Superior temporal gyrus (tissue), 1 donor: ENCODE measurements around the gene NUP62.

Source experiments
- DNase-seq: peaks from one replicate; pipeline ENCODE4 v3.0.0-alpha.2; 2016; ENCODE audit errors: extremely low spot score

NUP62 gene

DNA sequence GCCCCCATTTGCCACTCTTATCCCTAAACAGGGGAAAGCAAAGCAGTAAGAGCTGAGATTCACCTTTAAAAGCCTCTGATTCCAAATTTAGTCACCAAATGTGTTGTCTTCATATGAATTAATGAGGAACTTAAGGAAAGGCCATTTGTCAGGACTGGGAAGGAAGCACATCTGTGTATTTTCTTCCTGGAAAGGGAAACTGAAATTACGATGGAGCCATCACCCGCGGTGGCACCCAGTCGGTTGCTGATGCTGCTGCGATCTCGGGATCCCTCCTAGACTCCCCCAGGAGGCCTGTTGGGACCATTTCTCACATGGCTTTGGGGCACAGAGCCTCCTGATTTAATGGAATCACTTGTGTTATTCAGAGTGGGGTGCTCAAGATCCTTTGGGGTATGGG, 25.2 kb downstream of the NUP62 start:
- no peak for DNase-seq

DNA sequence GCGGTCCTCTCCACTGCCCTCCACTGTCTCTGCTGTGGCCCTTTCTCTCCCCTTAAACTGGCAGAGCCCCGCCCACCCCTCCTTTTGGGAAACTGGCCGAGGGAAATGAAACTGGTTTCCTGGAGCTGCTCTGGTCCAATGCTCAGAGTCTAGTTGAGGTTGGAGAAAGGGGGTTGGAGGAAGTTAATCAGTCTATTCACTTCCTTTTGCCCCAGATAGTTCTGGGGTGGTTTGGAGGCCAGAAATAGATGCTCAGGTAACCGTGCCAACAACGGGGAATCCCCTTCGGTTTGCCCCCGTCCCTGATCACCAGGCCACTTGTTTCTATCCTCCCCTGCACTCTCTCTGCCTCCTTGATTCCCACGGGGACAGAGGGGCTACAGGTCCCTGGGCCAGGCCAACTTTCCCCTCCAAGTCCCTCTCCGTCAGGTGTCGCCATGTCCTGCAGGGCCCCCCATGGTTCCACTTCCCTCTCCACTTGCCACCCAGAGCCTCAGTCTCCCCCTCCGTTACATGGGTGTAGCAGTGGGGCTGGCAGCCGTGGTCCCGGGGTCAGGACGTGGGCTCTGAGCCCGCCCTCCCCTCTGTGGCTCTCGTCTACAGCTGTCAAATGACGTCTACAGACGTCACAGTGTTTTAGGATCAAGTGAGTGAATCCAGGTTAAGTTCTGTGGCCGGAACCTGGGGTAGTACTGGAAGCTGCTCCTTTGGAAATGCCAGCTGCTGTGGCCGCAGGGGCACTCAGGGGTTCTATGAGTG, 32.3 kb downstream of the NUP62 start, which contains the start of gene IL4I1:
IL4I1 (minus strand) TSS at position 25 of the 759 bp plus-strand sequence. CDS start 727 bp downstream, outside the sequence.
- DNase-seq = no peak

DNA sequence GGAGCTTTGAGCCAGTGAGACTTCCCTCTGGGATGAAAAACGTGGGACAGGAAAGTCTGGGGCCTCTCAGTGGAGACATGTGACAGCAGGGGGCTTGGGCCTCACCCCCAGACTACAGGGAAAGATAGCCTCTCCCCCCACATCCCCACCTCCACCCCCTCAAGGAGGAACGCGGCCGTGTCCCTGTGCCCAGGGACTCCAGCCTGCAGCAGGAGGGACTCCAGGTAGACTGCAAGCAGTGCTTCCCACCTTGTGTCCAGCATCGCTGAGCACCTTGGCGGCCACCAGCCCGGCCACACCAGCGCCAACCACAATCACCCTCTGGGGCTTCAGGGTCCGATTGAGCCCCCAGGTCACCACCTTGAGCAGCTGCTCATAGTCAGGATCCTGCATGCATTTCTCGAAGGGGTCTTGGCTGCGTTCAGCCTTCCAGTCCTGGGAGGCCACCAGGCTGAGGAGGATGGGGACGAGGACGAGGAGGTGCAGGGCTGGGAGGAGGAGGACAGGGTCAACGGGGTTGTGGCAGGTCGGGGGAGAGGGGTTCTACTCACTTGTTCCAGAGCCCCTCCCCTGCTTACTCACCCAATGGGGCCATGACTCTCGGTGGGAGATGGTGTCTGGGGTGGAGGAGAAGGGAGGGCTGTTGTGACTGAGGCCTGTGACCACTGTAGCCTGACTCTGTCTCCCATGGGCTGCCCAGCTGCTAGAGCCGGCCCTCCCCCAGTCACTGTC, 33.6 kb downstream of the NUP62 start:
- no peak for DNase-seq

DNA sequence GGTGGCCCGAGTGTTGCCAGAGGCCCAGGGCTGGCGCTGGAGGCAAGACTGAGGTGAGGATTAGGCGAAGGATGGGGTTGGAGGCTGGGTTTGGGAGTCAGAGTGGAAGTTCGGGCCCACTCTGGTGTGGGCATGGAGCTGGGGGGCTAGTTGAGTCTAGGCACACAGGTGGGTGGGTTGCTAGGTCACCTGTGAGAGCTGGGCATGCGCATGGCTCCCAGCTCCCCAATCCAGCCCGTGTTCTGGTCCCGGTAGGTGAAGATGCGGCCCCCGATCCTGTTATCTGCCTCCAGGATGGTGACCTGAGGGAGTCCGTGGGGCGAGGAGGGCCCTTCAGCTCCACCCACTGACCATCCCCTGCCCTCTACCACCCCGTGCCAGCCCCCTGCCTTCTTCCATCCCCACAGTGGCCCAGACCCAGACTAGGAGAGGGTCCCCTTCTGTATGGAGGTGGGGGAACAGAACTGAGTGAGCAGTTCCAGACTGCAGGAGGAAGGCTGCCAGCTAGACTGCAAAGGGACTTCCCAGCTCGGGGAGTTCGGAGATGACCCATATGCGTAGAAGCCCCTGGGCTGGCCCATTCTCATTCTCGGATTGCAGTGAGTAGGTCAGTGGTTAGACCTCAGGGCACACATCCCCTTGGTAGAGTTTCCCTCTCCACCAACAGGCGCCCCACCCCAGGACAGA, 34.3 kb downstream of the NUP62 start:
- no peak for DNase-seq

DNA sequence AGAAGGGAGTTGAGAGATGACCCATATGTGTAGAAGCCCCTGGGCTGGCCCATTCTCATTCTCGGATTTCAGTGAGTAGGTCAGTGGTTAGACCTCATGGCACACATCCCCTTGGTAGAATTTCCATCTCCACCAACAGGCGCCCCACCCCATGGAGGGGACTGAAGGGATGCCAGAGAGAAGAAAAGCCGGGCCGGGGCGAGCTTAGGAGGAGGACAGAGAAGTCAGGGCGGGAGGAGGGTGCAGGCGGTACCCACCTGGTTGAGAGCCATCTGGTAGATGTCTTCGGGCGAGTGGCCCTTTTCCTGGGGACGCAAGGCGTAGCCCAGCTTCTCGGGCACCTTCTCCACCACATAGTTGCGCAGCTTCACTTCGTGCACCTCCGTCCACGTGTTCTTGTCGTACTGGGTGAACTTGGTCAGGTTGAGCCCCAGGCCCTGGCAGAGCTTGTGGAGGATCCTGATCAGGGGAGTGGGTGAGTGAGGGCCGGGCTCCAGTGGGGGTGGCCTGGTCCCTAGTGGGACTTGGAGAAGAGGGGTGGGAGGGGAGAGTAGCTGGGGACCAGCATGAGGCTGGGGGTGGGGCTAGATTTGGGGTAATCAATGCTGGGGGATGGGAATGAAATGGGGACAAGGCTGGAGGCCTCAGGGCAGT, 35.2 kb downstream of the NUP62 start:
- no peak for DNase-seq

DNA sequence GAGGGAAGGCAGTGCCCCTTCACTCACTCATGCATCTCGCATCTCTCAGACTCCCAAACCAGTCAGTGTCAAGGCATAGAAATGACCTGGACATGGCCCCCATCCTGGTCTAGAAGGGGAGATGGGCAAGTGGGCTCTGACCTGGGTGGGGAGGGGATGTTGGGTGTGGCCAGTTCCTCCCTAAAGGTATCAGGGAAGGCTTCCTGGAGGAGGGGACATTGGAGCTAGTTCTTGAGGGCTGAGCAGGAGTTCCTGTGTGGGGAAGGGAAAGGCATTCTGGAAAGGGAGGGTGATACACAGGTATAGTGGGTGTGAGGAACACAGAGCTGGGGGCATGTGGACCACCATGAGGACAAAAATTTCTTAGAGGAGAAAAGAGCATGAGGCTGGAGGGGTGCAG, 36.6 kb downstream of the NUP62 start:
- no peak for DNase-seq

DNA sequence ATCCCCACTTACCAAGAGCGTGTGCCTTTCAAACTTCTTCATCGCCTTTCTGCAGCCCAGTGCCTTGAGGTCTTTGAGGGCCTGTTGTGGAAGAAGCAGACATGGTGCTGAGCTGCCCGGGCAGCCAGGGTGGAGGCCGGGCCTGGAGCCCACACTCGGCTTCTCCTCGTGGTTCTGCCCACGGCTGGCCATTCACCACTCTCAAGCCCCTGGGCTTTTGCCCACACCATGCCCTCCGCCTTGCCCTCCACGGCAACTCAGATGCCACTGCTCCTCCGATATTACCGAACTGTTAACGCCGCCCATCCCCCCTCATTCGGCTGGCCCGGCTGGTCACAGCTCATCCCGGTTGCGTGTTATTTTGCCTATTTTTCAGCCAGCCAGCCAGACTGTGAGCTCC, 37.9 kb downstream of the NUP62 start:
- no peak for DNase-seq

DNA sequence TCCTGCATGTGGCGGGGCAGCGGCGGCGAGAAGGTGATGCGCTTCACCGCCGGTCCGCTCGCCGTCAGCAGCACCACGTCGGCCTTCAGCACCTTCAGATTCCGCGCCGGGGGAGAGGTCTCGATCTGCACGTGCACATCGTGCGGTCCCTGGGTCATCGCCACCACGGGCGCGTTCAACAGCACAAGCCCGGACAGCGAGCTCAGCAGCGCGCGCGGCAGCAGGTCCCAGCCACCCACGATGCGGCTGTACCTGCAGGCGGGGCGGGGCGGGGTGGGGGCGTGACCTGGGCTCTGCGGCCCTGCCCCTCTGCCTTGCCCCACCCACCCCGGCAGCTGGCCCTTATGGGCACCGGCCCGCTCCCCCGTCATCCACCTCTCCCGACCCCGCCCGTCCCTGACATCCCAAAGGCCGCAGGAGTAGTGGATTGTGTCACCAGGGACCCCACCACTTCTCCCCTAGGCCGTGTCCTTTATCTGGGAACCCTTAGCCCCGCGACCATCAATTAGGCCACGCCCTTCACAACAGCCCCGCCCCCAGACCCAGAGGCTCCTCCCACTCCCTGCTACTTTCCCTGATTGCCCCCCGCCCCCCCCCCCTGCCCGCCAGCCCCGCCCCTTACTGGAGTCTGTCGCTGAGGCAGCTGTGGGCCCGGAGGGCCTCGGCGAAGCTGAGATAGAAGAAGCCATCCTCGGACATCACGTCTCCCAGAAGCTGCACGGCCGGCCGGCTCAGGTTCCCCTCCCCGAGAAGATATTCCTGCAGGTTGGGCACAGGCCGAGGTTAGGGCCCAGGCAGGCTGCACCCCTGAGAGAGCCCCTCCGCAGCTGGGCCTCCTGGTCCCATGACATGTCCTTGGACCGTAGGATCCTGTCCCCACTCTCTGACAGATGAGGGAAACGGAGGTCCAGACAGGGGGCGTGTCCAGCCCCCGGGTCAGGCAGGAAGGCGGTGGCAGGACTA, 38.7 kb downstream of the NUP62 start:
- DNase-seq = no peak

DNA sequence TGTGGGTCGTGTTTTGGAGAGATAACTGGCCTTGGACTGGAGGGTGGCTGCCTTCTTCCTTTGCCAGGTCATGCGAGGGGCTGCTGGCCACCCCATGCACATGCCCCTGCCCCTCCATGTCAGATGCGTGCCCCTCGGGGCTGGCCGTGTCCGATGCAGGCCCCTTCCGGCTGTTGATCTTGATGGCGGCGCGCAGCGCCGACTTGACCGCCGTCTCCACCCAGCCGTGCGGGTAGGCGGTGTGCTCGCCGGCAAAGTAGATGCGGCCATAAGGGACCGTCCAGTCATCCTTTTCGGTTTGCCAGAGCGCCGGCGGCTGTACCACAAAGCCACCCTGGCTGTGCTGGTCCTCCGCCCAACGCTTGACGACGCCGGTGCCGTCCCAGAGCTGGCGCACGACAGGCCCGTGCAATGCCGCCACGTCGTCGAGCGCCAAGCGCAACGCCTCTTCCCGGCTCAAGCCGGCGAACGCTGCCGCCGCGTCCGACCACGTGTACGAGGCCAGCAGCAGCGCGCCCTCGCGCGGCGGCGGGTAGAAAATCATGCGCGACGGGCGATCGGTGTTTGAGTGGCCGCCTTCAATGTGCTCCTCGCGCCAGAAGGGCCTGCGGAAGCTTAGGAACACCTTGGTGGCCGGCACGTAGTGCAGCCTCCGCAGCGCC, 39.5 kb downstream of the NUP62 start:
- peak; percentile 55 for DNase-seq

DNA sequence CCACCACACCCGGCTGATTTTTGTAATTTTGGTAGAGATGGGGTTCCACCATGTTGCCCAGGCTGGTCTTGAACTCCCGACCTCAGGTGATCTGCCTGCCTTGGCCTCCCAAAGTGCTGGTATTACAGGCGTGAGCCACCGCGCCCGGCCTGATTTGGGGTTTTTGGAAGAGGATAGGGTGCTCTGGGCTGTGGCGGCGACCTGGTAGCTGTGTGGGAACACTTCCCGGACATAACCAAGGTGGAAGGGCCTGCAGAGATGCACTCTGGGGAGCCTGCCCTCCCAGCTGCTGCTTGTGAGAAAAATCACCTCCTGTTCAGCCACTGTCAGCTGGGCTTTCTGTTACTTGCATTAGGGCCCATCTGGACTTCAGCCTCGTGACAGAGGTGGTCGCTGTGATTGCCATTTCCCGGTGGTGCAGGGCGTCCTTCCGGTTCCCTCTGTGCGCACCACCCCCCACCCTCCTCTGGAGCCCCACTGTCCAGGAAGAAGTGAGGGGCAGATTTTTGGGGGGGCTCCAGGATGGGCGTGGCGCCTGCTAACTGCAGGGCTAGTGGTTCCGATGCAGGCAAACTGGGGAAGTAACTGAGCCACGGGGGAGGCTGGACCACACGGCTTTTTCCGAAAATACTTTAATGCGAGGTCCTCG, 40.1 kb downstream of the NUP62 start:
- DNase-seq = no peak

DNA sequence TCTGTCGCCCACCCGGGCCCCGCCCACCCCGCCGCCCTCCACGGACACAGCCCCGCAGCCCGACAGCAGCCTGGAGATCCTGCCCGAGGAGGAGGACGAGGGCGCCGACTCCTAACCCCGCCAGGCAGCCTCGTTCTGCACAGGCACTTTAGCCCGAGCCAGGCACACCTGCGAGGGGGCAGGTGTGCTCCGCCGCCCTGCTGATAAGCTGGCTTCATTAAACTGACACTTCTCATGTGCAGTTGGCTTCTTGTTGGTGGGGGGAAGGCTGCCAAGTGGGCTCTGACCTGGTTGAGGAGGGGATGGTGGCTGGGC, 40.8 kb downstream of the NUP62 start:
- no peak for DNase-seq

DNA sequence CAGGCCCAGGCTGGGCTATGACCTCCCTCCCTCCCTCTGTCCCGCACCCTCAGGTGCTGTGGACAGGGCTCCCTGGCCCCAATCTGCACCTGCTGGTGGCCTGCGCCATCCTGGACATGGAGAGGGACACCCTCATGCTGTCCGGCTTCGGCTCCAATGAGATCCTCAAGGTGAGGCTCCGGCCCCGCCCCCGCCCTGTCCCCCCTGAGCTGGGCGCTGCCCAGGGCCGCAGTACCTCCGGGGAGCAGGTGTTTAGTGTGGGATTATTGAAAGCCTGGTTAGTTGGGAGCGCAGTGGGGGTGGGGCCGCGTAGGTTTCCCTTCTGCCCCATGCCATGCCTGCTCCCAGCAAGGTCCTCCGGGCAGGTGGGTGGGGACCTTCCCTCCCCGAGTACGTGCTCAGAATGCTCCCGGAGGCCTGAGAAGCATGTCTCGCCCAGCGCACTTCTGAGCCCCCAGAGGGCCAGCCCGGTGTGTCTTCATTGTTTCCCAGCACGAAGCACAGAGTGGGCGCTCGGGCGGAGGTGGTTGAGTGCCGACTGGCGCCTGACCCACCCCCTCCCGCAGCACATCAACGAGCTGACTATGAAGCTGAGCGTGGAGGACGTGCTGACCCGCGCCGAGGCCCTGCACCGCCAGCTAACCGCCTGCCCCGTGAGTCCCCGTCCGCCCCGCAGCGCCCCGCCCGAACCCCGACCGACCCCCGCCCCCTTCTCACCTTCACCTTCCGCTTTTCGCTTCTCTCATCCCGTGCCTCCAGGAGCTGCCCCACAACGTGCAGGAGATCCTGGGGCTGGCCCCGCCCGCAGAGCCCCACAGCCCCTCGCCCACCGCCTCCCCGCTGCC, 41.4 kb downstream of the NUP62 start:
- no peak for DNase-seq

DNA sequence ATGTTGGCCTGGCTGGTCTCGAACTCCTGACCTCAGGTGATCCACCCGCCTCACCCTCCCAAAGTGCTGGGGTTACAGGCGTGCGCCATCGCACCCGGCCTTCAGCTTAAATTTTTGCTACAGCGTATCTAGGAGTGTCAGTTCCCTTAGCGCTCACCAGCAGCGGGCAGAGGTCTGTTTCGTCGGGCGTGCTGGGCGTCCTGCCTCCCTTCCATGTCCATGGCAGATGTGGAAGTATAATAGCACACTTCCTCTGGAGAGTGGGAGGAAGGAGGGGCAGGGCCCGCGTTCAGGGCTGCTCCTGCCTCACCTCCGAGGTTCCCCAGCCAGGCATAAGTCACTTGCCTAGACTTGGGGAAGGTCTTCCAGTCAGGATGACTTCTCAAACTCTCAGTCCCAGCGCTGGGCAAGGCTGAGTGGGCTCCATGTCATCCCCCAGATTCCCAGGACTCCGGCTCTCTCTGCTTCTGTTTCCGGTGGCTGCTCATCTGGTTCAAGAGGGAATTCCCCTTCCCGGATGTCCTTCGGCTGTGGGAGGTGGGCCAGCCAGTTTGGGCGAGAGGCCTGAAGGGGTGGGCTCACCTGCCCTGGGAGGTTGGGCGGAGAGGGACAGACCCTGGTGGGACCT, 42.2 kb downstream of the NUP62 start:
- no peak for DNase-seq

DNA sequence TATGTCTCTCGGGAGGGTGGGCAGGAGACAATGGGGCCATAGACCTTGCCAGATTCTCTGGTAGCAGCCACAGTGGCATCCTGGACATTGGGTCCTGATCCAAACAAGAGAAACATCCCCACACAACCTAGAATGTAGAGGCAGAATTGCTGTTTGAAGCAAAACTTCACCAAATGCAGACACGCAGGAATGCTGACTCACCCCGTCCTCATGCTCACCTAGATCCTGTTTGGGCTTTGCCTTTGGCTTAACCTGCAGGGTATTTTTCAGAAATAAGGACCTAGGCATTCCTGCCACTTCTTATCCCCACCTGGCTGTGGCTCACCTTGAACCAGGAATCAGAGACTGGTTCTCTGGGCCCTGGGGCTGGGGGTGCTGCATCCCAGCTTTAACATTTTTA, 44.5 kb downstream of the NUP62 start:
- DNase-seq = no peak

DNA sequence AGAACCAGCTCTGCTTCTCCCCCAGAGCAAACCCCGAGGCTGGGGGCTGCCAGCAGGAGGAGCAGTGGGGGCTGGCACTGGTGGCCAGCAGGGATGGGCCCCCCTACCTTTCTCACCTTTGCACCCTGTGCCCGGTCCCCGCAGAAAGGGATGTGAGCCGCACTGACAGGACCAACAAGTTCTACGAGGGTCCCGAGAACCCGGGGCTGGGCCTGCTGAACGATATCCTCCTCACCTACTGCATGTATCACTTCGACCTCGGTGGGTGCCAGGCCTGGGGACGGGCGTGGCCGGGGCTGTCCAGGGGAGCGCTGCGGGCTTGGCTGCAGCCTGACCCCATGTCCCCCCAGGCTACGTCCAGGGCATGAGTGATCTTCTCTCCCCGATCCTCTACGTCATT, 45.2 kb downstream of the NUP62 start:
- no peak for DNase-seq

DNA sequence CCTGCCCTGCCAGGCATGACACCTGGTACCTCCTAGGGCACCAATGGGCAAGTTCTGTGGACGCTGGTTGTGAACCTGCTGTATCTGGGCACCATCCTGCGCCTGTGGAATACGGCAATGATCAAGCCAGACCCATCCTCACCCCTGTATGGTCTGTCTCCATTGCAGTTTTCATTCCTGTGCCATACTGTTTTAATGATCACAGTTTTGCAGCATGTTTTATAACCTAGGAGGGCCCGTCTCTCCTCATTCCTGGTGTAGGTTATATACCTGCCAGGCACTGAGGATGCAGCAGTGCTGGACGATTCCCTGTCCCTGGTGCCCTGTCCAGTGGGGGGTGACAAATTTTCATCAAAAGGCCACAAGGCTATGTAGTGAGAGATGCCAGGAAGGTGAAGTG, 46.2 kb downstream of the NUP62 start:
- no peak for DNase-seq

DNA sequence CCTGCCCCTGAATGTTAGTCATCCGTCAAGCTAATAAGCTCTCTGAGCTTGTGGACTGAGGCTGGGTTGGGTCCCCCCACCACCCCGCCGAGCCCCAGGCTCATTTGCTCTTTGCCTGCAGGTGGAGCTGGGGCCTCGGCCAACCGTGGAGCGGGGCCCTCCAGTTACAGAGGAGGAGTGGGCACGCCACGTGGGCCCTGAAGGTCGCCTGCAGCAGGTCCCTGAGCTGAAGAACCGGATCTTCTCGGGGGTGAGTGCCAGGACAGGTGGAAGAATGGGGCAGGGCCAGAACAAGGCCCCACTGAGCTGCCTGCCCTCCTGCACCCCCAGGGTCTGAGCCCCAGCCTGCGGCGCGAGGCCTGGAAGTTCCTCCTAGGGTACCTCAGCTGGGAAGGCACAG, 46.7 kb downstream of the NUP62 start:
- no peak for DNase-seq

DNA sequence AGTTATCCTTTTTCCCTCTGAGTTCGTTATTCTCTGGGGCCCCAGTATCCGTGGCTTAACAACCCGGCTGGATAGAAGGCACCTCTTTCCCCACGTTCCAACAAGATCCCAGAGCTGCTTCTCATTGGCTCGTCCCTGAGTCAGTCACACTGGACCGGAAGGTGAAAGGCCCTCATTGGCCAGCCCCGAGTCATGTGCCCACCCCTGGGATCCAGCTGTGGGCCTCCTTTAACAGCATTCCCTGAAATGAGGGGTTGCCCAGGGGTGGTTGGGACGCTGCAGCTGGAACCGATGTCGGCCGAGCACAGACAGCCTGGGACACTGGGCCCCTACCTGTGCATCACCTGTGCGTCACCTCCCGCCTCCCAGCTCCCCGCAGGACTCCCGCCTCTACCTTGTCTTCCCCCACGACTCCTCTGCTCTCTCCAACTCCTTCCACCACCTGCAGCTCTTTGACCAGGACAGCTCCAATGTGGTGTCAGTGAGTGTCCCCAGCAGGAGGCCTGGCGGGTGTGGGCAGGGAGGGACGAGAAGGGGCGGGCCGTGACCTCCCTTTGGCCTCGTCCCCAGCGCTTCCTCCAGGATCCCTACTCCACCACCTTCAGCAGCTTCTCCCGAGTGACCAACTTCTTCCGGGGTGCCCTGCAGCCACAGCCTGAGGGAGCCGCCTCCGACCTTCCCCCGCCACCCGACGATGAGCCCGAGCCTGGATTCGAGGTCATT, 47.5 kb downstream of the NUP62 start:
- no peak for DNase-seq
